ENCODE data around the gene ZNF630. TPM values are rescaled to one million over a fixed set of nuclear protein-coding genes. Genes with fewer than 3 reads are reported as not detected.

Gene ZNF630
- total and polyA plus RNA-seq, 9 of the 15 experiments (the other 6 are each of a cell fraction or from before 2014, with no cell fraction given) = 0.06 to 1.1 (median 0.34) TPM

- TF ChIP-seq E2F5 (CRISPR knock-in tag; IDR thresholded peaks at IDR 0.05) (no peak), HNRNPH1 (optimal IDR thresholded peaks at IDR 0.05; ENCODE audit: low read depth, low read length) (no peak), CTCF (IDR thresholded peaks at IDR 0.05 in 2 of 3, conservative IDR thresholded peaks at IDR 0.05 in 1 of 3; ENCODE audit: insufficient read depth in 2 of 3, low read depth in 1 of 3, low read length in 3 of 3) (peak; percentile 51 to 68 (median 68)), ZNF780A (CRISPR knock-in tag; IDR thresholded peaks at IDR 0.05) (no peak), NFE2L1 (tag; IDR thresholded peaks at IDR 0.05; ENCODE audit: borderline replicate concordance, low read depth) (no peak), SRF (CRISPR knock-in tag; IDR thresholded peaks at IDR 0.05) (peak in 1 of 2 experiments; percentile 69; a peak in 1 of 4 replicates), CHD1 (IDR thresholded peaks at IDR 0.05; ENCODE audit: low read length) (no peak), THRAP3 (IDR thresholded peaks at IDR 0.05; ENCODE audit: borderline replicate concordance) (no peak), POLR3G (IDR thresholded peaks at IDR 0.05; ENCODE audit: extremely low read depth, insufficient read length, insufficient replicate concordance) (no peak), SMAD3 (CRISPR knock-in tag; conservative IDR thresholded peaks at IDR 0.05) (no peak), RAD21 (CRISPR knock-in tag; conservative IDR thresholded peaks at IDR 0.05 in 1 of 2, IDR thresholded peaks at IDR 0.05 in 1 of 2) (peak; percentile 57 to 67; a peak in 3 of 4 replicates), SMC3 (conservative IDR thresholded peaks at IDR 0.05; ENCODE audit: insufficient read depth, low read depth, low read length) (peak; percentile 47; the same call in 1 of the 2 replicates), E2F6 (IDR thresholded peaks at IDR 0.05; ENCODE audit: borderline replicate concordance in 1 of 2, extremely low read depth in 1 of 2, insufficient read depth in 1 of 2, insufficient read length in 1 of 2, low read depth in 1 of 2, low read length in 1 of 2, poor library complexity in 1 of 2, severe bottlenecking in 1 of 2) (no peak), SMARCB1 (IDR thresholded peaks at IDR 0.05; ENCODE audit: insufficient read length, low read depth) (no peak), CBX5 (IDR thresholded peaks at IDR 0.05; ENCODE audit: borderline replicate concordance, low read depth) (no peak)
These were observed 11.8 kb upstream of the ZNF630 start (continued) for GRCh38 chrX:48083212-48083611.

Data from K562 (cell line).